Mesodermal cell (in vitro differentiated cells): Measurements from ENCODE around the gene PRRT4. TPM values are rescaled to one million over a fixed set of nuclear protein-coding genes. Genes with fewer than 3 reads are reported as not detected.

Experiments
- H3K27ac ChIP-seq: 2 replicates; pipeline ENCODE4 v1.7.0; 2013; ENCODE audit warnings: mild to moderate bottlenecking, low read depth, low read length, moderate library complexity; ENCODE audit not compliant: severe bottlenecking
- H3K36me3 ChIP-seq: 2 replicates; pipeline ENCODE4 v1.7.1; 2013; ENCODE audit warnings: mild to moderate bottlenecking, low read length, moderate library complexity; ENCODE audit not compliant: control insufficient read depth, insufficient read depth
- H3K4me1 ChIP-seq: one replicate; pipeline ENCODE4 v1.7.1; 2013; ENCODE audit warnings: mild to moderate bottlenecking, low read length; ENCODE audit not compliant: insufficient read depth, control insufficient read depth, poor library complexity, severe bottlenecking
- H3K4me3 ChIP-seq: 2 replicates; pipeline ENCODE4 v1.7.0; 2013; ENCODE audit warnings: low read length, control low read depth, mild to moderate bottlenecking; ENCODE audit not compliant: insufficient read depth, poor library complexity, severe bottlenecking; ENCODE audit errors: extremely low read depth
- H3K9me3 ChIP-seq: 2 replicates; pipeline ENCODE4 v1.7.1; 2013; ENCODE audit warnings: mild to moderate bottlenecking, low read length, moderate library complexity; ENCODE audit not compliant: control insufficient read depth
- WGBS, 2 experiments: methylation state at CpG; one replicate each; pipeline ENCODE4 v1.1.5; 2013; ENCODE audit warnings: missing lambda C conversion rate in 2 of 2; ENCODE audit not compliant: insufficient coverage in 2 of 2; 5-methylcytosine and 5-hydroxymethylcytosine counted together
- polyA plus RNA-seq, 2 experiments: library from polyadenylated mRNA; stranded (reverse); fragments of 50-300 nt; gene quantifications; one replicate each; pipeline ENCODE4 v1.2.3, GENCODE V29; 2013

The PRRT4 gene
- polyA plus RNA-seq (2013, experiment 1 of 2), result 5.1 TPM
- 5.9 TPM for polyA plus RNA-seq (2013, experiment 2 of 2)

GRCh38 chr7:128361411-128362379 is at the start of gene PRRT4:
Gene PRRT4, minus strand, starts transcription at chr7:128361690.
- Histone ChIP-seq H3K36me3 (no peaks in the 10 kb centered on the region), H3K9me3 (no peaks in the 10 kb centered on the region), H3K4me1 (peaks cover 26% of the 10 kb centered on the region), H3K27ac (no peak within 1 kb of the TSS), H3K4me3 (peak within 1 kb of the TSS; percentile 52)
- 1 to 2% methylated on average over 43 to 53 of the region's 88 CpGs for WGBS, 2 experiments

DNA sequence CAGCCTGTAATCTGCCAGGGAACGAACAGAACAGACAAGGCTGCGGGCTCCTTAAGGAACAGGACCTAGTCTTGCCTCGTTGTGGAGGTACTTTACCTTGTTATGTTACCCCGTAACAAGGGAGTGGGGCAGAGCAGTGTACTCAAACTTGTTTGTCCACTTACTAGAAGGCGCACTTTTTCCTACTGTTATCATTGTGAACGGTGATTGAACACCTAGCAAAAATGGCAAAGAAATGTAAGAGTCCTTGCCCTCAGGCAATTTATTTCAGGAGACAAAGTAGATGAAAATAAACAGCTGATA is 48.9 kb upstream of the PRRT4 start:
- peak overlapping the region; percentile 56 for H3K4me3 ChIP-seq
- 2 to 20% methylated on average over 4 to 6 of the region's 6 CpGs for WGBS, 2 experiments
- no peaks in the 10 kb centered on the region for H3K36me3 ChIP-seq
- H3K4me1 ChIP-seq, result peaks cover 11% of the 10 kb centered on the region
- H3K9me3 ChIP-seq, result no peaks in the 10 kb centered on the region
- peak overlapping the region; percentile 41 for H3K27ac ChIP-seq

- no peaks in the 10 kb centered on the region for H3K36me3 ChIP-seq
- H3K4me3 ChIP-seq, result peak within 1 kb of the TSS; percentile 56
- H3K27ac ChIP-seq, result peak within 1 kb of the TSS; percentile 41
- H3K4me1 ChIP-seq, result peaks cover 14% of the 10 kb centered on the region
- H3K9me3 ChIP-seq, result no peaks in the 10 kb centered on the region
- WGBS, 2 experiments, result 0% methylated on average over 49 to 61 of the region's 87 CpGs
Measured at GRCh38 chr7:128409596-128410450, 48.3 kb upstream of the PRRT4 start, which contains the start of gene IMPDH1. Gene IMPDH1, minus strand, starts transcription at chr7:128409982. Its CDS starts 81 bp downstream, at chr7:128409901.

DNA sequence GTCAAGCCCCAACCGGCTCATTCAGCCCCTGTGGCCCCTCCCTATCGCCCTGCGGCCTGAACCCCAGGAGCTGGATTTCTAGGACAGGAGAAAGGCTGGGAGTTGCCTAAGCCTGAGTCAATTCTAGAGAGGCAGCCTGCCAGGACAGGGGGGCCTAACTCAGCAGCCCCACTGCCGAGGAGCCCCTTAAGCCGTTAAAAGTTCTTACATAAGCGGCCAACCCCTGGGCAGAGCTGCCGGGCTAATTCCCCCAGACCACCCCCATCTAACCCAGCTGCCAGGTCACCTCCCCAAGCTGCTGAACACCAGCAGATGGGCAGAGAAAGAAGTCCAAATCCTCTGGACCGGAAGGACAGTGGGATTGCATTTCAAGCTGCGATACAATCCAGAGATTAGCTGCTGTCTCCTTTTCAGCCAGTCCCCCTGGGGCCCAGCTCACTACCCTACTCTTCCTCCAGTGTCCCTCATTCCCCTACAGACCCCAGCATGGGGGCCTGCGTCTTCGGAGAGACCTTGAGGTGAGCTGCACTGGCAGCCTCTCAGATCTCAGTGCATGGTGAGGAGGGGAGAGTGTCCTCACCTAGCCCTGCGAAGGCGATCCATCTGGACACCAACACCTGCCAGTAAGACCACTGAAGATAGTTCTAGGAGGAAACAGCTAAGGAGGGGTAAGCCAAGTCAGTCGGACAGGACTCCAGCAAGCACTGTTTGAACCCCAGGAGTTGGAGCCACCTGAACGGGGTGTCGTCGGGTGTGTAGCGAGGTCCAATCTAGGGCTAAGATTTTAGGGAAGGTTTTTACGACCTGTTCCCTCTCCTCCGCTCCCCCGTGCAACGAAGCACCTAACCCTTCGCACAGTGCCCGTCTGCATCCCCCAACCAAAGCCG is 47.5 kb upstream of the PRRT4 start:
- 20 to 21% methylated on average over 9 to 13 of the region's 25 CpGs for WGBS, 2 experiments
- Histone ChIP-seq H3K36me3 (no peaks in the 10 kb centered on the region), H3K4me3 (peak overlapping the region; percentile 56), H3K27ac (no peak overlapping the region), H3K4me1 (peaks cover 22% of the 10 kb centered on the region), H3K9me3 (no peaks in the 10 kb centered on the region)

DNA sequence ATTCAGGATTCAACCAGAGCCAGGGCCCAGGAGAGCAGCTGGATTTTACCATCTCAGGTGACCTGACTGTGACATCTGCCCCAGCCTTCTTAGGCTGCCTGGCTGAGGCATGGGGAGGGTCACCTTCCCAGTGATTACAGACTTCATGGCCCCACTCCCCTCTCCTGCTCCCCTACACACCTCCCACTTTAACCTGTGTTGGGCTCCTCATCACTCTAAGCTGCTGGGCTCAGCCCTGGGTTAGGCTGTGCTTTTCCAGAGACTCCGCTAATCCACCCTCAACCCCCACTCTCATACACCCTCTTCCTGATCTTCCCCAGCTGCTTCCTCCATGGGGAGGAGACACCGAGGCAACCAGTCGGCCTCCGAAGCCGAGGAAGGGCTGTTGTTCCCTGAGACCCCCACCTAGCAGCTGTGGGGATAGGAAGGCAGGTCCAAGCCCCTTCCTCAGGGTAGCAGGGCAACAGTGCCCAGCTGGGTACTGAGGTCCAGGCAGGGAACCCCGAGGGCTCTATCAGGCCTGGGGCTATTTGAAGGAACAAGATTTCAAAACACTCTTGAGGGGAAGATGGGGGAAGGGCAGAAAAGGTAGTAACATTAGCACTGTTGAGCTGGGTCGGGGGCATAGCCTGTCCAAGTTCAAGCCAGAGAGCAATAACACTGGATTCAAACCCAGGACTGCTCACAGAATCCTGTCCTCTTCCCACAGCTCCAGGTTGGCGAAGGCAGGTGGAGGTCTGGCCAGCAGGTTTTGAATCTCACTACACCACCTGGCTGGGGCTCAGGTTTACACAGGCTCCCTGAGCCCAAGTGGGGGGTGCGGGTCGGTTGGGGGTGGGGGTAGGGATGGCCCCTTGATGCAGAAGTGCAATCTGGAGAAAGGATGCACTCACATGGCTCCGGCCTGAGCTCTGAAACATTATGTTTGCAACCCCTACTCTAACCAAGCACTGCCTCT is 46.5 kb upstream of the PRRT4 start:
- H3K27ac ChIP-seq, result no peak overlapping the region
- 45 to 58% methylated on average over 2 to 6 of the region's 11 CpGs for WGBS, 2 experiments
- no peaks in the 10 kb centered on the region for H3K36me3 ChIP-seq
- H3K4me1 ChIP-seq, result peaks cover 28% of the 10 kb centered on the region
- H3K4me3 ChIP-seq, result no peak overlapping the region
- no peaks in the 10 kb centered on the region for H3K9me3 ChIP-seq

GRCh38 chr7:128407233-128407589 is 45.7 kb upstream of the PRRT4 start:
- Histone ChIP-seq H3K4me1 (peaks cover 28% of the 10 kb centered on the region), H3K27ac (no peak overlapping the region), H3K4me3 (no peak overlapping the region), H3K36me3 (no peaks in the 10 kb centered on the region), H3K9me3 (no peaks in the 10 kb centered on the region)
- 80 to 86% methylated on average over 7 of the region's 7 CpGs for WGBS, 2 experiments

- Histone ChIP-seq H3K4me3 (no peak overlapping the region), H3K27ac (no peak overlapping the region)
- 32 to 51% methylated on average over 7 to 13 of the region's 17 CpGs for WGBS, 2 experiments
Measured at GRCh38 chr7:128406314-128407232, 45.1 kb upstream of the PRRT4 start.

DNA sequence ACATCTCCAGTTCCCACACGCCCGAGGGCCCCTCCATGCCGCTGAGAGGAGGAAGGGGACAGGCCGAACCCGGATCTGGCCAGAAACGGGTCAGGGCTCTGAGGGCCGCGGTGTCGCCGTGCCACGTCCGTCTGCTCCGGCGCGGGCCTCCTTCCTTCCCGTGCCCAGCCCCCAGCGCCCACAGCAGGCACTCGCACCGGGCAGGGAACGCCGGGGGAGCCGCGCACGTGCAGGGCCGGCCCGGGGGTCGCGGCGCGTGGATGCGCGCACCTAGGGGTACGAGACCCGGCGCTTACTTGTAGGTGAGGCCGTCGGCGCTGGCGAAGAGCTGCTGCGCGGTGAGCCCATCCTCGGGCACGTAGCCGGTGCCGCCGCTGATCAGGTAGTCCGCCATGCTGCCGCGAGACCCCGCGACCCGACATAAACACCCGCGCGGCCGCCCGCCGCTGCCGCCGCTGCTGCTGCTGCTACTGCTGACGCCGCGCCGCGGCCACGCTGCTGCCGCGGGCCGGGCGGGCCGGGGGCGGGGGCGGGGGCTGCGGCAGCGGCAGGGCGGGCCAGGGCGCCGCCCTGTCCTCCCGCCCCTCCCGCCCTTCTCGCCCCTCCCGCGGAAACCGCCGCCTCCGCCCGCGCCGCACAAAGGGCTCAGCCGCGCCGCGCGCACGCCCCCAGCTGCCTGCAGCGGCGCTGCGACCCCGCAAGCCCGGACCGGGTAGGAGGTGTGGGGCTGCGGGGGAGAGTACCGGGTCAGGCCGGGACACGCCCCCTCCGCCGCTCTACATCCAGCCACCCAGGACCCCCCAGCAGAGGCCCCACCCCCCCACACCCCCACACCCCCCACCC is 44.2 kb upstream of the PRRT4 start:
- no peaks in the 10 kb centered on the region for H3K9me3 ChIP-seq
- H3K27ac ChIP-seq, result no peak overlapping the region
- peaks cover 8% of the 10 kb centered on the region for H3K36me3 ChIP-seq
- H3K4me1 ChIP-seq, result peaks cover 28% of the 10 kb centered on the region
- WGBS, 2 experiments, result 1 to 2% methylated on average over 55 to 63 of the region's 107 CpGs
- peak overlapping the region; percentile 56 for H3K4me3 ChIP-seq

More at GRCh38 chr7:128406314-128407232, 45.1 kb upstream of the PRRT4 start:
- peaks cover 28% of the 10 kb centered on the region for H3K4me1 ChIP-seq
- H3K9me3 ChIP-seq, result no peaks in the 10 kb centered on the region
- no peaks in the 10 kb centered on the region for H3K36me3 ChIP-seq
